ENCODE measurements around the gene PACRG. TPM values are rescaled to one million over a fixed set of nuclear protein-coding genes. Genes with fewer than 3 reads are reported as not detected.

Gene PACRG
- total RNA-seq, 1 donor: 1.4 TPM

- no peaks in the 10 kb centered on the region for H3K4me1 ChIP-seq (ENCODE audit: insufficient read depth, low read length)
- H3K36me3 ChIP-seq (ENCODE audit: insufficient read depth, low read length): no peaks in the 10 kb centered on the region
- no peaks in the 10 kb centered on the region for H3K9me3 ChIP-seq (ENCODE audit: low read depth, low read length)
- H3K27me3 ChIP-seq (ENCODE audit: insufficient read depth, low read length): no peaks in the 10 kb centered on the region
- no peak overlapping the region for H3K4me2 ChIP-seq (ENCODE audit: insufficient read depth, low read length)
- no peak overlapping the region for H2AFZ ChIP-seq (ENCODE audit: low read length)
- TF ChIP-seq, protein P1, sequence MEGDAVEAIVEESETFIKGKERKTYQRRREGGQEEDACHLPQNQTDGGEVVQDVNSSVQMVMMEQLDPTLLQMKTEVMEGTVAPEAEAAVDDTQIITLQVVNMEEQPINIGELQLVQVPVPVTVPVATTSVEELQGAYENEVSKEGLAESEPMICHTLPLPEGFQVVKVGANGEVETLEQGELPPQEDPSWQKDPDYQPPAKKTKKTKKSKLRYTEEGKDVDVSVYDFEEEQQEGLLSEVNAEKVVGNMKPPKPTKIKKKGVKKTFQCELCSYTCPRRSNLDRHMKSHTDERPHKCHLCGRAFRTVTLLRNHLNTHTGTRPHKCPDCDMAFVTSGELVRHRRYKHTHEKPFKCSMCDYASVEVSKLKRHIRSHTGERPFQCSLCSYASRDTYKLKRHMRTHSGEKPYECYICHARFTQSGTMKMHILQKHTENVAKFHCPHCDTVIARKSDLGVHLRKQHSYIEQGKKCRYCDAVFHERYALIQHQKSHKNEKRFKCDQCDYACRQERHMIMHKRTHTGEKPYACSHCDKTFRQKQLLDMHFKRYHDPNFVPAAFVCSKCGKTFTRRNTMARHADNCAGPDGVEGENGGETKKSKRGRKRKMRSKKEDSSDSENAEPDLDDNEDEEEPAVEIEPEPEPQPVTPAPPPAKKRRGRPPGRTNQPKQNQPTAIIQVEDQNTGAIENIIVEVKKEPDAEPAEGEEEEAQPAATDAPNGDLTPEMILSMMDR (IDR thresholded peaks at IDR 0.05; ENCODE audit: extremely low read depth, low read depth, low read length): no peak
- no peak overlapping the region for H3K4me3 ChIP-seq (ENCODE audit: insufficient read depth, low read length)
- DNase-seq (ENCODE audit: insufficient read length, low spot score, missing footprints): no peak
- no peaks in the 10 kb centered on the region for H3K79me2 ChIP-seq (ENCODE audit: insufficient read depth, low read length)
- no peak overlapping the region for H3K27ac ChIP-seq (ENCODE audit: low read depth, low read length)
- no peaks in the 10 kb centered on the region for H4K20me1 ChIP-seq (ENCODE audit: insufficient read depth, low read length)
Observed at GRCh38 chr6:163036160-163036645, 308.4 kb downstream of the PACRG start.

DNA sequence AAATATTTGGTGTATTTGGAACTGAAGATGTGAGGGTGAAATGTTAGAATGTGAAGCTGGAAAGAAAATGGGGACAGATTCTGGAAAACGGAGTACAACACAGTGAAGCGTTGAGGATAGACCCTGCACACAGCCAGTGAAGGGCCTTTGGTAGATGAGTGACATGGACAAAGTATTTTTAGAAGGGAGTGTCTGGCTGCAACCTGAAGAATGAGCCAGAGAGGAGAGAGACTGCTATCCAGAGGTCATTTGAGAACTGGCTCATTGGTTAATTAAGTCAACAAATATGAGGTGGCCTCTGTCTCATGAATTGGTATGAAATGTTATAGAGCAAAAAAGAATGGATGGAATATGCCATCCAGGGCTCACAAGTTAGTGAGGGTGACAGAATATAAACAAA is 310.5 kb downstream of the PACRG start:
- no peak overlapping the region for H3K27ac ChIP-seq (ENCODE audit: low read depth, low read length)
- no peaks in the 10 kb centered on the region for H3K36me3 ChIP-seq (ENCODE audit: insufficient read depth, low read length)
- TF ChIP-seq, protein P1 (IDR thresholded peaks at IDR 0.05; ENCODE audit: extremely low read depth, low read depth, low read length): no peak
- no peak overlapping the region for H3K4me2 ChIP-seq (ENCODE audit: insufficient read depth, low read length)
- H3K79me2 ChIP-seq (ENCODE audit: insufficient read depth, low read length): no peaks in the 10 kb centered on the region
- no peaks in the 10 kb centered on the region for H4K20me1 ChIP-seq (ENCODE audit: insufficient read depth, low read length)
- no peaks in the 10 kb centered on the region for H3K9me3 ChIP-seq (ENCODE audit: low read depth, low read length)
- H3K4me1 ChIP-seq (ENCODE audit: insufficient read depth, low read length): no peaks in the 10 kb centered on the region
- H3K27me3 ChIP-seq (ENCODE audit: insufficient read depth, low read length): no peaks in the 10 kb centered on the region
- no peak overlapping the region for H2AFZ ChIP-seq (ENCODE audit: low read length)
- H3K4me3 ChIP-seq (ENCODE audit: insufficient read depth, low read length): no peak overlapping the region
- DNase-seq (ENCODE audit: insufficient read length, low spot score, missing footprints): no peak

DNA sequence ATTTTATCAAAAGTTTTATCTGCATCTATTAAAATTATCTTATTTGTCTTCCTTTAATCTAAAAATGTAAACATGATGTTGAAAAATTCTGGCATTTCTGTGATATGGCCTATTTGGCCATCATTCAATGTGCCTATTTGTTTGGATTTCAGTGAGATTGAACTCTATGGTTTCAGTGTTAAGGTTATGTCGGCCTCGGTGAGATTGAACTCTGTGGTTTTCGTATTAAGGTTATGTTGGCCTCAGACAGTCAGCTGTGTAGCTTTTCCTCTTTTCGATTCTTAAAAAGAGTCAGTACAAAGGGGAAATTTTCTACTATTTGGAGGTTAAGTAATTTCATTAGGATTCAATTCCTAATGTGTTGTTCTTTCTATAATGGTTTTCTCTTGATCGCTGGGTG is 320.6 kb downstream of the PACRG start:
- H3K79me2 ChIP-seq (ENCODE audit: insufficient read depth, low read length): no peaks in the 10 kb centered on the region
- no peaks in the 10 kb centered on the region for H3K27me3 ChIP-seq (ENCODE audit: insufficient read depth, low read length)
- H2AFZ ChIP-seq (ENCODE audit: low read length): no peak overlapping the region
- H3K4me1 ChIP-seq (ENCODE audit: insufficient read depth, low read length): no peaks in the 10 kb centered on the region
- no peaks in the 10 kb centered on the region for H3K9me3 ChIP-seq (ENCODE audit: low read depth, low read length)
- TF ChIP-seq, protein P1 (IDR thresholded peaks at IDR 0.05; ENCODE audit: extremely low read depth, low read depth, low read length): no peak
- H3K36me3 ChIP-seq (ENCODE audit: insufficient read depth, low read length): no peaks in the 10 kb centered on the region
- DNase-seq (ENCODE audit: insufficient read length, low spot score, missing footprints): no peak
- no peak overlapping the region for H3K4me3 ChIP-seq (ENCODE audit: insufficient read depth, low read length)
- no peak overlapping the region for H3K27ac ChIP-seq (ENCODE audit: low read depth, low read length)
- H3K4me2 ChIP-seq (ENCODE audit: insufficient read depth, low read length): no peak overlapping the region
- no peaks in the 10 kb centered on the region for H4K20me1 ChIP-seq (ENCODE audit: insufficient read depth, low read length)

GRCh38 chr6:163053667-163054344 is 326.0 kb downstream of the PACRG start:
- Histone ChIP-seq H3K79me2 (ENCODE audit: insufficient read depth, low read length) (no peaks in the 10 kb centered on the region), H3K27me3 (ENCODE audit: insufficient read depth, low read length) (no peaks in the 10 kb centered on the region), H4K20me1 (ENCODE audit: insufficient read depth, low read length) (no peaks in the 10 kb centered on the region), H3K4me2 (ENCODE audit: insufficient read depth, low read length) (no peak overlapping the region), H3K27ac (ENCODE audit: low read depth, low read length) (no peak overlapping the region), H3K36me3 (ENCODE audit: insufficient read depth, low read length) (no peaks in the 10 kb centered on the region), H2AFZ (ENCODE audit: low read length) (no peak overlapping the region), H3K9me3 (ENCODE audit: low read depth, low read length) (no peaks in the 10 kb centered on the region), H3K4me1 (ENCODE audit: insufficient read depth, low read length) (no peaks in the 10 kb centered on the region), H3K4me3 (ENCODE audit: insufficient read depth, low read length) (no peak overlapping the region)
- TF ChIP-seq, protein P1 (IDR thresholded peaks at IDR 0.05; ENCODE audit: extremely low read depth, low read depth, low read length): no peak
- DNase-seq (ENCODE audit: insufficient read length, low spot score, missing footprints): no peak
